A549 treated with dexamethasone at 1 μM for 4 hours (cell line): ENCODE measurements around the gene ECE2. TPM values are rescaled to one million over a fixed set of nuclear protein-coding genes. Genes with fewer than 3 reads are reported as not detected.

Experiments
- total RNA-seq: library from RNA; stranded (reverse); fragments of 200-300 nt; extraction: Qiagen RNA extraction; gene quantifications from 5 replicates; pipeline ENCODE4 v1.2.3, GENCODE V29; 2022

ECE2 gene
- total RNA-seq: not detected in 5 replicates

GRCh38 chr3:184275961-184276910, at the start of gene ECE2:
TSS of gene ECE2 (plus strand) at chr3:184276022. CDS start at chr3:184276154, 132 bp downstream.

GRCh38 chr3:184229394-184230080, 46.3 kb upstream of the ECE2 start, which contains the start of gene VWA5B2:
TSS of gene VWA5B2 (plus strand) at chr3:184229585. CDS start at chr3:184230529, 944 bp downstream.

GRCh38 chr3:184248454-184249411, 27.1 kb upstream of the ECE2 start, which contains the start of gene ALG3:
TSS of gene ALG3 (minus strand) at chr3:184248962. CDS start at chr3:184248940, 22 bp downstream.

GRCh38 chr3:184249412-184250166, 26.2 kb upstream of the ECE2 start, which contains the start of gene EEF1AKMT4:
TSS of gene EEF1AKMT4 (plus strand) at chr3:184249672. CDS start at chr3:184249695, 23 bp downstream.

GRCh38 chr3:184261270-184261853, 14.5 kb upstream of the ECE2 start, which contains the start of gene CAMK2N2:
TSS of gene CAMK2N2 (minus strand) at chr3:184261553. CDS start at chr3:184261285, 268 bp downstream.

GRCh38 chr3:184298759-184299487, 23.1 kb downstream of the ECE2 start, which contains the start of gene PSMD2:
TSS of gene PSMD2 (plus strand) at chr3:184299241. CDS start at chr3:184299267, 26 bp downstream.

GRCh38 chr3:184314363-184314699, 38.5 kb downstream of the ECE2 start, which contains the start of gene EIF4G1:
TSS of gene EIF4G1 (plus strand) at chr3:184314606. CDS start at chr3:184315797, 1,191 bp downstream.

GRCh38 chr3:184337399-184337714, 61.5 kb downstream of the ECE2 start, which contains the start of gene FAM131A:
TSS of gene FAM131A (plus strand) at chr3:184337600. CDS start at chr3:184337631, 31 bp downstream.

Other genes with a start within 250 kb of the ECE2 start
- not detected in 5 replicates for gene HTR3D, start 244.3 kb upstream of the ECE2 start, total RNA-seq
- not detected in 5 replicates for gene HTR3C, start 223.0 kb upstream of the ECE2 start, total RNA-seq
- not detected in 5 replicates for gene HTR3E, start 179.0 kb upstream of the ECE2 start, total RNA-seq
- gene EIF2B5, start 140.7 kb upstream of the ECE2 start, total RNA-seq: 24.7 to 26.9 TPM (median 26.3 TPM) in 5 replicates
- 14.7 to 28.1 TPM (median 25.7 TPM) in 5 replicates for gene DVL3, start 120.6 kb upstream of the ECE2 start, total RNA-seq
- gene AP2M1, start 101.2 kb upstream of the ECE2 start, total RNA-seq: 277 to 297 TPM (median 292 TPM) in 5 replicates
- 30.0 to 37.4 TPM (median 33.1 TPM) in 5 replicates for gene ABCF3, start 89.8 kb upstream of the ECE2 start, total RNA-seq
- 0.20 to 0.50 TPM (median 0.39 TPM) in 5 replicates for gene VWA5B2, start 46.4 kb upstream of the ECE2 start, total RNA-seq
- 53.0 to 83.1 TPM (median 72.0 TPM) in 5 replicates for gene ALG3, start 27.1 kb upstream of the ECE2 start, total RNA-seq
- 8.6 to 11.5 TPM (median 10.0 TPM) in 5 replicates for gene EEF1AKMT4, start 26.4 kb upstream of the ECE2 start, total RNA-seq
- gene CAMK2N2, start 14.5 kb upstream of the ECE2 start, total RNA-seq: 0.96 to 2.0 TPM (median 1.5 TPM) in 5 replicates
- gene PSMD2, start 23.2 kb downstream of the ECE2 start, total RNA-seq: 257 to 391 TPM (median 283 TPM) in 5 replicates
- gene EIF4G1, start 38.6 kb downstream of the ECE2 start, total RNA-seq: 243 to 299 TPM (median 295 TPM) in 5 replicates
- gene FAM131A, start 61.6 kb downstream of the ECE2 start, total RNA-seq: 7.5 to 10.5 TPM (median 9.4 TPM) in 5 replicates
- 2.9 to 5.4 TPM (median 4.7 TPM) in 5 replicates for gene CLCN2, start 85.6 kb downstream of the ECE2 start, total RNA-seq
- gene POLR2H, start 85.7 kb downstream of the ECE2 start, total RNA-seq: 65.2 to 72.1 TPM (median 66.4 TPM) in 5 replicates
- gene THPO, start 102.2 kb downstream of the ECE2 start, total RNA-seq: 0.08 to 0.11 TPM in 2 of 5 replicates, not detected in the others
- gene CHRD, start 104.0 kb downstream of the ECE2 start, total RNA-seq: 0.19 to 0.29 TPM (median 0.23 TPM) in 5 replicates